A549 (cell line): Measurements from ENCODE around the gene MBD1.

ENCODE experiments used
- E2F6 ChIP-seq: IDR thresholded peaks from 2 replicates; pipeline ENCODE4 v1.6.1; 2012; ENCODE audit warnings: low read depth, borderline replicate concordance
- ELK1 ChIP-seq: fragments of 150-350 bp; IDR thresholded peaks from 2 replicates; pipeline ENCODE4 v1.6.1; 2014; ENCODE audit warnings: low read depth, mild to moderate bottlenecking, low read length
- EP300 ChIP-seq, 2 experiments: fragments of >200 bp; sonication (Bioruptor Twin); formaldehyde crosslinking; IDR thresholded peaks; 2 replicates in 1 of 2; 3 replicates in 1 of 2; pipeline ENCODE4 v1.6.1; 2016 to 2017
- HMGXB4 ChIP-seq: fragments of 250-450 bp; sonication (Bioruptor Pico); IDR thresholded peaks from 2 replicates; pipeline ENCODE4 v1.5.0; 2021; ENCODE audit warnings: mild to moderate bottlenecking, moderate library complexity, borderline replicate concordance
- JUNB ChIP-seq: fragments of >200 bp; sonication (Bioruptor Twin); formaldehyde crosslinking; IDR thresholded peaks from 2 replicates; pipeline ENCODE4 v1.6.1; 2016
- KDM1A ChIP-seq: fragments of 200-600 bp; sonication (generic); IDR thresholded peaks from 2 replicates; pipeline ENCODE4 v1.6.1; 2016; ENCODE audit warnings: low read depth, mild to moderate bottlenecking
- KDM5A ChIP-seq: fragments of 200-600 bp; sonication (generic); IDR thresholded peaks from 2 replicates; pipeline ENCODE4 v1.6.1; 2016; ENCODE audit warnings: antibody characterized with exemption, mild to moderate bottlenecking
- MAZ ChIP-seq: fragments of 150-350 bp; IDR thresholded peaks from 2 replicates; pipeline ENCODE4 v1.6.1; 2014; ENCODE audit warnings: antibody characterized with exemption, low read depth, low read length, borderline replicate concordance
- POLR2A ChIP-seq: IDR thresholded peaks from 2 replicates; pipeline ENCODE4 v1.6.1; 2012; ENCODE audit warnings: mild to moderate bottlenecking, low read length
- TF ChIP-seq, protein P1 (sequence below): fragments of >200 bp; sonication (Bioruptor Twin); formaldehyde crosslinking; IDR thresholded peaks from 3 replicates; pipeline ENCODE4 v1.5.1; 2016

GRCh38 chr18:50274044-50274442, 7.3 kb downstream of the MBD1 start:
- TF ChIP-seq, protein P1, sequence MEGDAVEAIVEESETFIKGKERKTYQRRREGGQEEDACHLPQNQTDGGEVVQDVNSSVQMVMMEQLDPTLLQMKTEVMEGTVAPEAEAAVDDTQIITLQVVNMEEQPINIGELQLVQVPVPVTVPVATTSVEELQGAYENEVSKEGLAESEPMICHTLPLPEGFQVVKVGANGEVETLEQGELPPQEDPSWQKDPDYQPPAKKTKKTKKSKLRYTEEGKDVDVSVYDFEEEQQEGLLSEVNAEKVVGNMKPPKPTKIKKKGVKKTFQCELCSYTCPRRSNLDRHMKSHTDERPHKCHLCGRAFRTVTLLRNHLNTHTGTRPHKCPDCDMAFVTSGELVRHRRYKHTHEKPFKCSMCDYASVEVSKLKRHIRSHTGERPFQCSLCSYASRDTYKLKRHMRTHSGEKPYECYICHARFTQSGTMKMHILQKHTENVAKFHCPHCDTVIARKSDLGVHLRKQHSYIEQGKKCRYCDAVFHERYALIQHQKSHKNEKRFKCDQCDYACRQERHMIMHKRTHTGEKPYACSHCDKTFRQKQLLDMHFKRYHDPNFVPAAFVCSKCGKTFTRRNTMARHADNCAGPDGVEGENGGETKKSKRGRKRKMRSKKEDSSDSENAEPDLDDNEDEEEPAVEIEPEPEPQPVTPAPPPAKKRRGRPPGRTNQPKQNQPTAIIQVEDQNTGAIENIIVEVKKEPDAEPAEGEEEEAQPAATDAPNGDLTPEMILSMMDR: no peak
- TF ChIP-seq JUNB: no peak
- TF ChIP-seq KDM1A: no peak
- TF ChIP-seq KDM5A: no peak
- no peak for TF ChIP-seq EP300 (IDR thresholded peaks at IDR 0.05)
- TF ChIP-seq ELK1: no peak
- no peak for TF ChIP-seq HMGXB4 (CRISPR knock-in tag)
- no peak for TF ChIP-seq E2F6
- TF ChIP-seq POLR2A: no peak
- no peak for TF ChIP-seq MAZ
